HepG2 (cell line): Measurements from ENCODE around the gene ITGB8.

ENCODE experiments used
- FOXJ3 ChIP-seq: sonication (generic); formaldehyde crosslinking; IDR thresholded peaks from 2 replicates; pipeline ENCODE4 v1.4.0; 2020; ENCODE audit warnings: missing genetic modification reagents, mild to moderate bottlenecking, borderline replicate concordance
- POLR2A ChIP-seq, 2 experiments: IDR thresholded peaks; 2 replicates each; pipeline ENCODE4 v1.6.1; 2011; ENCODE audit warnings: low read depth in 2 of 2, low read length in 2 of 2, mild to moderate bottlenecking in 1 of 2, moderate library complexity in 1 of 2; ENCODE audit not compliant: insufficient read depth in 1 of 2
- SATB2 ChIP-seq: sonication (generic); formaldehyde crosslinking; IDR thresholded peaks from 2 replicates; pipeline ENCODE4 v1.5.0; 2020; ENCODE audit warnings: missing genetic modification reagents
- TBX3 ChIP-seq: fragments of 450-650 bp; IDR thresholded peaks from 2 replicates; pipeline ENCODE4 v1.6.1; 2017; ENCODE audit warnings: antibody characterized with exemption, mild to moderate bottlenecking, inconsistent platforms, borderline replicate concordance
- ZFP82 ChIP-seq: sonication (generic); formaldehyde crosslinking; IDR thresholded peaks from 2 replicates; pipeline ENCODE4 v1.5.1; 2020; ENCODE audit warnings: mild to moderate bottlenecking, missing genetic modification reagents, borderline replicate concordance
- ZIK1 ChIP-seq: sonication (generic); formaldehyde crosslinking; IDR thresholded peaks from 2 replicates; pipeline ENCODE4 v1.5.0; 2020; ENCODE audit warnings: mild to moderate bottlenecking, low read depth, missing genetic modification reagents, borderline replicate concordance
- ZNF224 ChIP-seq: sonication (generic); formaldehyde crosslinking; IDR thresholded peaks from 2 replicates; pipeline ENCODE4 v1.5.0; 2020; ENCODE audit warnings: mild to moderate bottlenecking, missing genetic modification reagents
- ZNF431 ChIP-seq: sonication (generic); formaldehyde crosslinking; IDR thresholded peaks from 2 replicates; pipeline ENCODE4 v1.9.0; 2022; ENCODE audit warnings: missing genetic modification reagents, low read depth, mild to moderate bottlenecking, borderline replicate concordance
- TF ChIP-seq, protein P1 (sequence below): sonication (generic); formaldehyde crosslinking; IDR thresholded peaks from 2 replicates; pipeline ENCODE4 v1.4.0; 2020; ENCODE audit warnings: low read depth, mild to moderate bottlenecking, missing genetic modification reagents
- TF ChIP-seq, protein P2 (sequence below): sonication (generic); formaldehyde crosslinking; IDR thresholded peaks from 2 replicates; pipeline ENCODE4 v1.4.0; 2020; ENCODE audit warnings: missing genetic modification reagents

DNA sequence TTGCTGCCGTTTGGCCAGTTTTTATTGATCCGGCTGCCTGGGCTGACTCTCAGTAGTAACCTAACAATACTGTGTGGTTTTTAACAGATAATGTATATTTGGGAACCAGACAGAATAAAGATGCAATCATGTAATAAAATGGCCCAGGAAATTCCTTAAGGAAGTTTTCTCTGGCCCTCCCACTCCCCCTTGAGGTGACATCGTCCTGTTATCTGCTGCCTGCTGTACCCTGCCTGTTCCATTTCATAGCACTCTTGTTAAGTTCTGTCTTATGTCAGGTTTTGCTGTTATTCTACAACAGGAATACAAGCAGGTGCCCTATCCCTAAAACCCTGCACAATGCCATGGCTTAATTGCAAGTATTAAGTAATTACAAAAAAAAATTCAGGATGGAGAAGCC lies 12.5 kb downstream of the ITGB8 start:
- TF ChIP-seq, protein P1, sequence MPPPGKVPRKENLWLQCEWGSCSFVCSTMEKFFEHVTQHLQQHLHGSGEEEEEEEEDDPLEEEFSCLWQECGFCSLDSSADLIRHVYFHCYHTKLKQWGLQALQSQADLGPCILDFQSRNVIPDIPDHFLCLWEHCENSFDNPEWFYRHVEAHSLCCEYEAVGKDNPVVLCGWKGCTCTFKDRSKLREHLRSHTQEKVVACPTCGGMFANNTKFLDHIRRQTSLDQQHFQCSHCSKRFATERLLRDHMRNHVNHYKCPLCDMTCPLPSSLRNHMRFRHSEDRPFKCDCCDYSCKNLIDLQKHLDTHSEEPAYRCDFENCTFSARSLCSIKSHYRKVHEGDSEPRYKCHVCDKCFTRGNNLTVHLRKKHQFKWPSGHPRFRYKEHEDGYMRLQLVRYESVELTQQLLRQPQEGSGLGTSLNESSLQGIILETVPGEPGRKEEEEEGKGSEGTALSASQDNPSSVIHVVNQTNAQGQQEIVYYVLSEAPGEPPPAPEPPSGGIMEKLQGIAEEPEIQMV (CRISPR knock-in tag) = no peak
- TF ChIP-seq ZNF431 (CRISPR knock-in tag) (no peak), ZNF224 (no peak), ZFP82 (CRISPR knock-in tag) (no peak), SATB2 (CRISPR knock-in tag) (no peak), TBX3 (no peak), ZIK1 (no peak), POLR2A (IDR thresholded peaks at IDR 0.05; ENCODE audit: insufficient read depth in 1 of 2, low read depth in 2 of 2, low read length in 2 of 2) (no peak), FOXJ3 (no peak)
- TF ChIP-seq, protein P2, sequence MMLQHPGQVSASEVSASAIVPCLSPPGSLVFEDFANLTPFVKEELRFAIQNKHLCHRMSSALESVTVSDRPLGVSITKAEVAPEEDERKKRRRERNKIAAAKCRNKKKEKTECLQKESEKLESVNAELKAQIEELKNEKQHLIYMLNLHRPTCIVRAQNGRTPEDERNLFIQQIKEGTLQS (CRISPR knock-in tag) = no peak
